ENCODE data around the gene CLEC19A.

DNA sequence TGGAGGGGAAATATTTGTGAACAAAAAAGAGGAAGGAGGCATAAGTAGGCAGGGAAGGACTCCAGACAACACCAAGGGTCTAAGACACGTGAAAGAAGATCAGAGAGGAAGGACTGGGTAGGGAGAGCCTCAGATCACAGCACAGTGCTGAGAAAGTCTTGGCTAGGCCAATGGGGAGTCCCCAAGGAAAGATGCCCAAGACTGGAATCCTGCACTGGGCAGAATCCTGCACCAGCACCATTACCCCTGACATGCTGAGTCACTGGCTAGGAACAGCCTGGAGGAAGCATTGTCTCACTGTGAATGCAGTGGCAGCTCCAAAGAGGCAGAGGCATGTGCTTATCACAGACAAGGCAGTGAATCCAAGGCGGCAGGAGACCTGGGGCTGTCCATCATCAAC, 19.2 kb downstream of the CLEC19A start:
- TF ChIP-seq, protein P1, sequence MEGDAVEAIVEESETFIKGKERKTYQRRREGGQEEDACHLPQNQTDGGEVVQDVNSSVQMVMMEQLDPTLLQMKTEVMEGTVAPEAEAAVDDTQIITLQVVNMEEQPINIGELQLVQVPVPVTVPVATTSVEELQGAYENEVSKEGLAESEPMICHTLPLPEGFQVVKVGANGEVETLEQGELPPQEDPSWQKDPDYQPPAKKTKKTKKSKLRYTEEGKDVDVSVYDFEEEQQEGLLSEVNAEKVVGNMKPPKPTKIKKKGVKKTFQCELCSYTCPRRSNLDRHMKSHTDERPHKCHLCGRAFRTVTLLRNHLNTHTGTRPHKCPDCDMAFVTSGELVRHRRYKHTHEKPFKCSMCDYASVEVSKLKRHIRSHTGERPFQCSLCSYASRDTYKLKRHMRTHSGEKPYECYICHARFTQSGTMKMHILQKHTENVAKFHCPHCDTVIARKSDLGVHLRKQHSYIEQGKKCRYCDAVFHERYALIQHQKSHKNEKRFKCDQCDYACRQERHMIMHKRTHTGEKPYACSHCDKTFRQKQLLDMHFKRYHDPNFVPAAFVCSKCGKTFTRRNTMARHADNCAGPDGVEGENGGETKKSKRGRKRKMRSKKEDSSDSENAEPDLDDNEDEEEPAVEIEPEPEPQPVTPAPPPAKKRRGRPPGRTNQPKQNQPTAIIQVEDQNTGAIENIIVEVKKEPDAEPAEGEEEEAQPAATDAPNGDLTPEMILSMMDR (IDR thresholded peaks at IDR 0.05) = no peak
- TF ChIP-seq POLR2A (IDR thresholded peaks at IDR 0.05) (no peak), EP300 (IDR thresholded peaks at IDR 0.05) (no peak)

All from ovary (tissue), 3 donors.